Activated CD8-positive, alpha-beta memory T cell treated with anti-CD3 and anti-CD28 coated beads, Interleukin-2, amount 50 U/mL, for 24 hours (primary cell): ENCODE data around the gene NPAS3.

Experiments
- DNase-seq: peaks from one replicate; pipeline ENCODE4 v3.0.0-alpha.2; 2020; ENCODE audit errors: extremely low read depth

The NPAS3 gene

DNA sequence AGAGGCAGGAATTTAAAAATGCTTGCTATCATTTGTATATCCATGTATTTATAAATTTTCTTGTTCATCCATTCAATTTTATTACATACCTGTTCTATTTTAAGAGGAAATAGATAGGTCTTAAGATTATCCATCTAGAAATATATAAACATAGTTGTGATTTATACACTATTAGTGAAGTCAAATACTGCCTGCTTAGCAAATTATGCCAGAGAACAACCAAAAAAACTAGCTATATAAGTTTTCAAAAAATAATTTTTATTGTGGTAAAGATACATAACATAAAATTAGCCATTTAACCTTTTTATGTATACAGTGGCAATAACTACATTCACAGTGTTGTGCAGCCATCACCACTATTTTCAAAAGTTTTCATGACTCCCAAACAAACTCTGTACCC, 237.3 kb downstream of the NPAS3 start:
- no peak for DNase-seq

DNA sequence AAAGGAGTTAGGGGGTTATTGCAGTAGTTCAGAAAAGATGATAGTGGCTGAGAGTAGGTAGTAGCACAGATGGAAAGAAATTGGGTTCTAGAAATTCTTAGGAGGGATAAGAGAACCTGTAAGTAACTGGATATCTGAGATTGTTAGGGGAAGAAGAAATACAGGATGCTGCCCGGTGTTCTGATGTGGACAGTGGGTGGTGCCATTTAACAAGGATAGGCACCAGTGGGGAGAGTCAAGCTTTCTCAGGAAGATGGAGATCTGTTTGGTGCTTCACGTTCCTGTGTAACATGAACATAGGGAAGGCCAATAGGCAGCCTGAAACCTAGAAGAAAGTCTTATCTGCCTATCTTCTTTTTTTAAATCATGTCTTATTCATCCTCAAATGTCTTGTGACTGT, 245.9 kb downstream of the NPAS3 start:
- no peak for DNase-seq

DNA sequence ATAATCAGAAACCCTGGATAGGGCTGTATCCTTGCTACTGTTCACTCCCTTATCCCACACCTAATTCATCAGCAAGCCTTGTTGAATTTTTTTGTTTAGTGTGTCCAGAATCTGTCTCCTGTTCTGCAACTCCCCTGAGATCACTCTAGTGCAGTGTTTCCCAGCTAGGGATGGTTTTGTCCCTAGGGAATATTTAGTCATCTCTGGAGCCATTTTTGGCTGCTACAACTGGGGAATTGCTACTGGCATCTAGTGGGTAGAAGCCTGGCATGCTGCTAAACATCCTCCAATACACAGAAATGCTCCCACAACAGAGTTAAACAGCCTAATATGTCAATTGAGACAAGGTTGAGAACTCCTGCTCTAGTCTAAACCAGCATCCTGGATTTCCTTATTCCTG, 248.0 kb downstream of the NPAS3 start:
- no peak for DNase-seq

DNA sequence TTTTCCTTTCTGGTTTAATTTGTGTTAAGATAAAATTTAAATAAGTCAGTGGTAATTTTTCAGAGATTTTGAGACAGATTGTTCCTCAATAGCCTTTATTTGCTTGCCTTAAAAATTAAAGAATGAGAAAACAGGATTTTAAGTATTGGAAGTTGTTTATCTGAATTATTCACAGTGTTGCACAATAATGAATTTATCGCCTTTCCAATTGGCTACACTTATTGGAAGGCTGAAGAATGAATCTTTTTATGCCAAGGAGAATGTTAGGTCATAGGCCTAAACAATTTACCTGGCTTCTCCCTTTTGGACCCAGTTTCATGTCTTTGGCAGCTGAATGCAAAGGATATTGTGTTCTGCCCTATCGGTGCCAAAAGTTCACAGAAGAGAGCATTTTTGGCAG, 250.2 kb downstream of the NPAS3 start:
- no peak for DNase-seq

DNA sequence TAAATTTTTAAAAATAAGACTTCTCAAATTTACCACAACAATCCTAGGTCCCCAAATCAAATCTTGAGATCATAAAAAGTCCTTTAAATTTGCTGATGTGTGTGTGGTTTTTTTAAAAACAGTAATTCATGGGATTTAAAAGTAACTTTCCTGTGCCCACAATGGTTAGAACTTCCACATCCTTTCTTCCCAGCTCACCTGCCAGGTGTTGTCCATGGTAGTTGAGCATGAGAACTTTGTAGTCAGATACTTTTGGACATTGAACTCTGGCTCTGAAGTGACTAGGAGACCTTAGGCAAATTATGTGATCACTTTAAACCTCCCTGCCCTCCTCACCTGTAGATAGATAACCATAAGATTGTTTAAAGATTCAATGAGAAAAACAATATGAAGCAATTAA, 253.2 kb downstream of the NPAS3 start:
- DNase-seq: no peak

DNA sequence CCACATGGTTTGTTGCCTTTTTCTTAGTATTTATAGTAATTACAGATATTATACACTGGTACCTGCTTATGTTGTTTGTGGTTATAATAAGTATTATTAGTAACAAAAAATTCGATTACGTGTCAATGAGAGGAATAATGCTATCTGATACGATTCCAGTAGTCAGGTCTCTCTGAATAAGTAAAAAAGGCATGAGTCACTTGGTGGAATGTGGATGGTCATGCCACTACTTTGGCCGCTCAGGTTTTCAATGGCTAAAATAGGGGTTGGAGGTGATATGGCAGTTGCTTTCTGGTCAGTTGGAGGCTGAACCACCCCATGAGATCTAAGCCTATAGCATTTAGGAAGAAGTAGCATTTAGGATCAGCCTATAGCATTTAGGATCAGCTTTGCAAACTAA, 255.9 kb downstream of the NPAS3 start:
- no peak for DNase-seq

DNA sequence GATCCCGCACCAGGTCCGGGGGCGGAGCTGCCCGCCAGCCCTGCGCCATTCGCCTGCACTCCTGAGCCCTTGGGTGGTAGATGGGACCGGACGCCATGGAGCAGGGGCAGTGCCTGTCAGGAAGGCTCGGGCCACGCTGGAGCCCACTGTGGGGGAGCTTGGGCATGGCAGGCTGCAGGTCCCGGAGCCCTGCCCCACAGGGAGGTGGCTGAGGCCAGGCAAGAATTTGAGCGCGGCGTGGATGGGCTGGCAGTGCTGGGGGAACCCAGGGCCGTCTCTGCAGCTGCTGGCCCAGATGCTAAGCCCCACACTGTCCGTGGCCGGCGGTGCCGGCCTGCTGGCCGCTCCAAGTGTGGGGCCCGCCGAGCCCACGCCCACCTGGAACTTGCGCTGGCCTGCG, 260.0 kb downstream of the NPAS3 start:
- DNase-seq: no peak

DNA sequence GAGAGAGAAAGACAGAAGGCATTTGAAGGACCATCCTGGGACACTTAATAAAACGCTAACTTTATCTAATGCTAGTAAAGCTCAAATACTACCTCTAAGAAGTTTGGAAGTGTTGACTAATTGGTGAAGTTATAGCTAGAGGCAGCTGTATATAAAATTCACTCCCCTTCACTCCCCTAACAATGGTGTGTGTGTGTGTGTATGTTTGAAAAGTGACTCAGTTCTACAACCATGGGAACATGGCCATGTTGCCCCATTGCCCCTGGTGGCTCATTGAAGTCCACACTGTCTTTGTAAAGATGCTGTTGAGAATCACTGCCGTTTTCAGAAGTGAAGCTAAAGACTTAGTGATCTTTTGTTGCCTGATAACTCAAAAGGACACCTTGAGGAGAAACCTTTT, 262.4 kb downstream of the NPAS3 start:
- no peak for DNase-seq

DNA sequence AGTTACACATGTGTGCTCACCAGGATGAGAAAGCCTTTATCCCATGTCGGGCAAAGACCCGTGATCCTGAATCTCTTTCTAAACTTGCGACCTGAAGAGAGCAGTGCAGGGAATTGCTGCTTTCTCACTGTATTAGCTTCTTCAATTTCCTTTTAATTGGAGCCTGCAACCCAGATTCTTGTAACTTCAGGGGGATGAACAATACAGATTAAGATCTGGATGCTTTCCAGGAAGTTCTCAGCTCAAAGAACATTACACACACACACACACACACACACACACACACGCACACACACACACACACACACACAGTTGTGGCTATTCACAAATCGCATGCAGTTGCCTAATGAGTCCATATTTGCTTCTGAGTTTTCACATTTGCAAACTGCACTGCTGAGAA, 268.3 kb downstream of the NPAS3 start:
- DNase-seq: no peak

DNA sequence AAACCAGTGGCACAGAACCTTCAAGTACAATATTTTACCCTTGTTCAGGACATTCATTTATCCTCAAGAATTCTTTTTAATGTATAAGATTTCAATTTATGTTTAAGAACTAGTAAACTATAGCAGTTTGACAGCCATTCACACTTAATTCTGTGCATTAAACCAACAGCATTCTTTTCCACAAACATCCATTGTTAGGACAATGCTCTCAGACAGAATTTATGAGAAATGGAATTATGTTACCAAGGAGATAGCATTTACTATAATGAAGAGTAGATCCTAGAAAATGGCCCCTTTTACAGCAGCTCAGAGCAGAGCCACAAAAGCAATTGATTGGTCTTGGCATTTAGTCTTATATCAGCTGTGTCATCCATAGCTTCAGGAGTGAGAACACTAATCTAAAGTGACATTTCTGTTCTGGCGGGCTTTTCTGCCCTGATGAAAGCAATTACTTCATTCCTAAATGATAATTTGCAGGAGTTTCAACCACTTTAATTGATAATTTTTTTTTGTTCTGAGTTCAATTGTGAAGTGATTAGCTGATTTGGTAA, 268.9 kb downstream of the NPAS3 start:
- no peak for DNase-seq

DNA sequence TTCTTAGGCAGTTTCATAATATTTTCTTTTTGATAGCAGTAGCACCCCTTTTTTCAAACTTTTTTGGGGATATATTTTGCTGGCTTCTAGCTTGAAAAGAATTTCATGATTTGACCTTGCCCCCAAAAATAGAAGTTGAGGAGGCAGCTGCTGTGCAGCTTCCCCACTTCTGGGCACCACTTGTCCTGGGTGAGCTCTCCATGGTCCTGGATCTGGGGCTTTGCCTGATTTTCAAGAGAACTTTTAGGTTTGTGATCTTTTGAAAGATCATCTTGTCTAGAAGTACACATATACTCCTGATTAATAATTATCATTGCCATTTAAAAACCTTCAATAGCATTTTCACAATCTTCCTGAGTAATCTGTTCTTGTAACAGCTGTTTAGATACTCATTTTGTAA, 271.6 kb downstream of the NPAS3 start:
- DNase-seq: no peak

DNA sequence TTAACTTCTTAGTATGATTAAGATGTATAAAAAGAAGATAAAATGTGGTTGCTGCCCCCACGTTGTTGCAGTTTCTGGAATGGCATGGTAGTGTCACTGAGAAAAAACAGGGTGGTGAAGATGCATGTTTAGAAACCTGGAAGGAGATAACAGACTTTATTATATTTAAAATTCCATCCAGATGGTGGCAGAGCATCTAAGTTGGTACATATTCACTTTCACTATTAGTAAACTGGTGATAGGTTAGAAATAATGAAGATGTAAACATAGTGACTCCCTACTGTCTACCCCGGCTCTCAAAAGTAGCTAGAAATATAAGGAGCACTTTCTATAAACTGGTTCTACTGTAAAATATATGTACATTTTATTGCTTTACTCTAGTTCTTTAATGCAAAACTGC, 279.3 kb downstream of the NPAS3 start:
- no peak for DNase-seq

DNA sequence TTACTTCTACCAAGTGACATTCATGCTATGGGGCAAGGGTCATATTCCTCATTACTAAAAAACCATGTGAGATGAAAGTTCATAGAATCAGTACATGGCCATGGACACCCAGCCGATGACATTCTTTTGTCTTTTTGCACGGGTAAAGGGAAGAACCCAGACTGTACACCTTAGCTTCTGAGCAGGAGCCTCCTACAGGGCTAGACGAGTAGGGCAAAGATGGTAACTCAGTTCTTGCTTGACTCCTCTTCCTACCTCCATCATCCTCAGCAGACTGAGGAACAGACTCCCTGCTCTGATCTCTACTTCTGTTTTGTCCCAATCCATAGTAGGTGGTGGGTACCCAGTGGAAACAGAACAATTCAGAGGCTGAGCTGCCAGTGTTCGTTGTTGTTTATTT, 281.3 kb downstream of the NPAS3 start:
- no peak for DNase-seq

DNA sequence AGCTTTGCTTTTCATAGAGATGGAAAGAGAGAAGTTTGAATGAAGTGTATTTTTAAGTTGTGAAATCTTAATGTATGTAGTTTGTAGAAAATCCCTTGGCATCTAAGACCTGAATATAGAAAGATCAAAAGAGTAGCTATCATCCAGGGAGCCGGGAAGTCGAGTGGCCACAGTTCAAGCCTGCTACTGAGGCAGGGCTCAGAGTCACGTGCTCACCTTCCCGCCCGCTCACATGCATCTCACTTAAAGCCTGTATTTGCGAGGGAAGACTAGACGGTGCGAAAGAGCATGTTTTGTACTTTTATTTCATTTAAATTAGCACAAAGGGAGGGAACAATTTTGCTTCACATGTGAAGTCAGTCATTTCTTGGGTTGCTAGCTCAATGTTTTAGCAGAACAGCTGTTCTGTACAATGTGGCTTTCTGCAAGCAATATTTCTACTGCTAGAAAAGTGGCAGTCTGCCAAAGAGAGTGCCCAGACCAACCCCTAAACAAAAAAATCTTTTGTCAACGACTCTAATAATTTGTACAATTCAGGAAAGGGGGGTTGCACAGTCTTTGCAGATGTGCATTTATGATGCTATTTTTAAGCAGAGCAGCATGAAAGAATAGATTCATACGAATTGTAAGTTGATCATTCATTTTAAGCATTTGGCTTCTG, 290.7 kb downstream of the NPAS3 start:
- DNase-seq: no peak

DNA sequence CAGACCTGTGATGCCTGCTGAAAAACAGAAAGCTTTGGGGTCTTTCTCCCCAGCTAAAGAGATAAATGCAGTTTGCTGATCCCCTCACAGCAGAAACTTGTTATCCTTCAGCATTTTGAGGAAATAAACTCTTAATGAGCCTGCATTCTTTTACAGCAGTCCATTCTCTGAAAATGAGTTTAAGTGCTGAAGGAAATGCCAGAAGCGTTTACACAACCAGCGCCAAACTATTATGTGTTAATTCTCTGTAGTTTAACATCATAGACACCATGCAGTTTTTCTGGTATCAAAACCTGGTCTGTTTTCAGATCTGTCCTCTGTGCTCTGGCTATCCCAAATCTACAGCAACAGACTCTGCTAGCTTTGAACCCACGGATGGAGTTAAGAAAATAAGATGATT, 291.3 kb downstream of the NPAS3 start:
- no peak for DNase-seq

DNA sequence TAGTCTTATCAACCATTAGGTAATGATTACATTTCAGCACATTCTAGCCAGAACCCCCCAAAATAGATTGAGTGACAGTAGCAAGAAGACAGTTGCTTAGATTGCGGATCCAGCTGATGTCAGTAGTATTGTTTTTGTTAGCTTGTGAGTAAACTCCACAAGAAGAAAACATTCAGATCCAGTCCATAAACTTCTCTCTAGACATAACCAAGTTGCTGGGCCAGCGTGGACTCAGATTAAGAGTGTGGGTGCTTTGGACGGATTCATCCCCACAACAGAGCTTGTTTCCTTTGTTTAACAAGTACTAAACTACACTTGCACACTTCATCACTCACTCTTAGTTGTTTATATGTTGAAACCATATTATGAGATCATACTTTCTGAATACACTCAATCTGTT, 293.4 kb downstream of the NPAS3 start:
- DNase-seq: no peak

DNA sequence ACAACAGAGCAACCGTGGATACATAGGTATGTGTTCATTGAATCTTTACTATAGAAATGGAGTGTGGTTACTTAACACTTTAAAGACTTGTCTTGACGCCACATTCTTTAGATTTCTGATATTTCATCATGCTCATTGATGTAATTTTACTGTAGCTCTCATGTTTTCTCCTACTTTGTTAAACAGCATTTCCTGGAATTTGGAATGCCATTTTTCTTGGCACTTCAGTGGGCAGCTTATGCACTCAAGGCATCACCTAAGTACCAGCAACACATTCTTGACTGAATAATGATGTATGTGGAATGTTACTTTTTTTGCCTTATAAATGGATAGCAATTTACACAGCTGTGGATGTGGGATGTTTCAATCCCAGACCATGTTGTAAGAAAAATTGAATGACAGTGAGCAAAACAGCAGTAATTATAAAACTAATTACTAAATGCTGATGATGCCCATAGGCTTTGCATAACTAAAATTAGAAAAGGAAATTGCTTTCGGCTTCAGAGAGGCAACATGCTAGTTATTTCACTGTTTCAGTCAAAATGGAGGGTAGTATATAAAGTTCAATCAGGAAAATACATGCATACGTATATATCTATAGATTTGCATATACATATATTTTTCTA, 298.5 kb downstream of the NPAS3 start:
- DNase-seq: no peak

DNA sequence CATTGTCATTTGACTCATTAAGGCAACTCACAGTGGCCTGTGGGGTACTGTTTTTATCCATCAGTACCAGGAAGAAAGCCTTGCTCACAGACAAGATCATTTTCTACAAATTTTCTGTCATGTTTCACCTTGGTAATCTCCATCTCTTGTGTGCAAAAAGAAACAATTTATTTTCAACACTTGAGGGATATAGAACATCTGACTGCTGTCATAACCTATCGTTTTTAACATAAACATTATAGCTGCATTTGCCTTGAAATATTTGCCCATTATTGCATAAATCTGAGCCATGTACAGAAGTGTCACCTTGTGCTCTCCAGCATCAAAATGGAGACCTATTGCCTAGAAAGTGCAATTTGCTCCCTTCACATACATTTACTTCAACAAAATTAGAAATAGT, 300.8 kb downstream of the NPAS3 start:
- no peak for DNase-seq

DNA sequence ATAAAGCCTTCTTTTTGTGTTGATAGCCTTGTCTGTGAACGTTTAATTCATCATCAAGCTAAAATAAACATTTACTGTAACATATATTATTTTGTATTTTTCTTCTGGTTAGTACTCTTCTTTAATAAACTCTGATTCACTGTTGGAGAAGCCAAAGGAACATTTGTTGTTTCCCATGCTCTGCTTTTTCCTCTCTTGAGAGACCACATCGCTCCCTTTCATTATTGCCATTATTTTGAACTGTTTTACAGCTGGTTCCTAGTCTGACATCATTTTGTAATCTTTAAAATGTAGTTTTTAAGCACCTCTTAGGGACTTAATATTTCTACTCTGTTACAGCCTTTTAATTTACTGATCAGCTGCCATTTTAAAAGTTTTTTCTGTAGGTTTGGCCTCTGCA, 301.8 kb downstream of the NPAS3 start:
- no peak for DNase-seq

DNA sequence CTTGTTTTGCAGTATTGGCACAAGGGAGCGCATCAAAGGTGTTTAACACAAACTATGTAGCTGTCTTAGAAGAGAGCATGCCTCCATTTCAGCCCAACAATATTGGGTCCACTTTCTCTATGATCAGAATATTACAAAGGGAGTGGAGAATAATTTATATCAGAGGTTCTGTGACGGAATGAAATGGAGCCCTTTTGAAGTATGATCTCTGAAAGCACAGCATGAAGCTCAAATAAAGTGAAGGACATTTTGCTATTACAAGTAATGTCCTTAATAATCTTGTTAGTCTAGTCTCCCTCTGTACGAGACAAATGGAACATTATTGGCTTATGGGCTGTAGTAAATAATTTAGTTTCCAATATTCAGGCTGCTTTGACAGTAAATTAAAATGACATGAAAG, 302.7 kb downstream of the NPAS3 start:
- no peak for DNase-seq

DNA sequence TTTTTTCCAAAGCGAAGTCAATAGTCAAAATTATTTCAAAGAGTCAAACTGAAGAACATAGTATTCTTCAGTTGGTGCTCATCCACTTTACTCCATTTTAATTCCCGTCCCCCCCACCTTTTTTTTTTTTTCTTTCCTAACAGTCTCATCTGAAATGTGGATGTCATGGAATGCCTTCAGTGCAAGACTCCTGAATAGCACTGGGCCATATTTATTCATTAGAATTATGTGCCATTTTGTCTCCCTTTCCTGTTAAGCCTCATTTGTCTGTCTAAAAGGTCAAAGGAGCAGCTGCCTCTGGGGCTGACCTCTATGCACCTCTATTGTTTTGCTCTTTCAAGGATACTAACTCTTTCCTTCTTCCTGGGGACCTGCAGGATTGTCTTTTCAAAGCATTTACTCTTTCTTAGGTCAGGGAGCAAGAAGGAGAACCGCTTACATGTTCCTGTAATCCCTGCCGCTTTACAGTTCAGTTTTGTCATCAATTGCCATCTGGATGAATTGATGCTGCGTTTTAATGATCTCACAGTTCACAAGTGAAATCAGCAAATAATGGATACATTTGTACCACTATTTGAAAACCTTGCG, 310.6 kb downstream of the NPAS3 start:
- no peak for DNase-seq

DNA sequence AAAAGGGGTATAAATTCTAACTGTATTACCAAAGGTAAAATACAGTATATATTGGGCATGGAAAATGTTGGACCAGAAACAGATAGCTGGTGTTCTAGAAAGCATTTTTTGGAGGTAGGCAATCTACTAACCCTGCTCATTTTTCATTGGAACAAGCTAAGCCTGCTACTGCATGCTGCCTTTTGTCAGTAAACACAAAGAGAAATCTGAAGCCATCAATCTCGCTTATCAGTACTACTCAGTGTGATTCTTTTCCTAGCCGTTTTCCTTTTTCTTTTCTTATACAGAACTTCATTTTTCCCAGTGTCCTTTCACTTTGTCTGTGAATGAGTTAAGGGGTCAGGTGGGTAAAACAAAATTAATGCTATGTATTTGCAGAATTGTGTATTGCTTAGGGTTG, 312.3 kb downstream of the NPAS3 start:
- DNase-seq: no peak

DNA sequence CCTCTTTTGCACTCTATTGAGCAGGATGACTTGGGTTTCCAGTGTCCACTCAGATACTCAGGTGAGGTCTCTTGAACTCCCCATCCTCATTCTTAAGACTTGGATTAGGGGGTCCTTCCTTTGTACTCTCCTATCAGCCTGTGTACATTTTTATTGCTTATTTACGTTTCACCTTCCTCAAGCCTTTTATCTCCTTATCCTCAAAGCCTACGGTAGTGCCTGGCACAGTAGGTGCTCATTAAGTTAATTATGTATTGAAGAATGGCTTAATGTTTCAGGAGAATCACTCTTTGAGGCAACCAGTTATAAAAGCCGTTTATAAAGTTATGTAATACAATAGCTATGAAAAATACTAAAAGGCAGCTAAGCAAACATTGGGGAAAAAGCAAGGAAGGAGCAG, 315.7 kb downstream of the NPAS3 start:
- DNase-seq: no peak
